Measurements from ENCODE around the gene FAM199X.
"Not testable (repeated sequence)": the region's sequence is repeated elsewhere in the genome, so short reads cannot be mapped to it uniquely, and the experiment has no call there.

The FAM199X gene

DNA sequence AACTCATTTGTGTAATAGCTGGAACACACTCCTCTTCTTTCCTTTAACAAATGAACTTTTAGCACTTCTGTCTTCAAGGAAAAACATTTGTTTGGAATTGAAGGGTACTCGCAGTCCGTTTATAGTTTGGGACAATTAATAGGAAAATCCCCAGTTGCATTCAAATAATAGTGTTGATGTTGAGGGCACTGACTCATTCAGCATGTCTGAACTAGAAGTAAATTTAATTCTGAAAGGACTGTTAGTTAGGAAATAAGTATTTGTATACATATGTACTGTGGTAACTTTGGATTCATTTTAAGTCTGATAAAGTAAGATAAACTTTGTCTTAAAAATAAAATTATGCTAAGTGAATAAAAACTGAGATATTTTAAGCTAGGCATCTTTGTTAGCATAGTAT lies 27.2 kb downstream of the FAM199X start:
- DNase-seq = no peak

DNA sequence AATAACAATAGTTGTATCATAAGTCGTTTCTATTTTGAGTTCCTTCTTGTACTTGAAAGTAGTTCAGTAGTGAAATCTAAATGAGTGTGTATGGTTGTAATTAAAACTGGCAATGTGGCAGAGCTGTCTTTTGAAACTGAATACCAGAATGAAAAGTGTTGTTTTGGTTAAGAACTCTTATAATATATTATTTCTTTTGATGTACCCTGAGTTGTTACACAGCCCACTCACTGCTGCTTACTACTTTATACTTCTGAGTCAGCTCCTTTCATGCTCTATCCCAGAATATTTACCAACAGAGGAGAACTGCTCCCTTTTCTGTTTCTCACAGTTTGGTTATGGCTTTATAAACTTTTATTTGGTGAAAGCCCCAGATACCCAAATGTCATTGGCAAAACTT lies 28.8 kb downstream of the FAM199X start:
- DNase-seq = no peak

DNA sequence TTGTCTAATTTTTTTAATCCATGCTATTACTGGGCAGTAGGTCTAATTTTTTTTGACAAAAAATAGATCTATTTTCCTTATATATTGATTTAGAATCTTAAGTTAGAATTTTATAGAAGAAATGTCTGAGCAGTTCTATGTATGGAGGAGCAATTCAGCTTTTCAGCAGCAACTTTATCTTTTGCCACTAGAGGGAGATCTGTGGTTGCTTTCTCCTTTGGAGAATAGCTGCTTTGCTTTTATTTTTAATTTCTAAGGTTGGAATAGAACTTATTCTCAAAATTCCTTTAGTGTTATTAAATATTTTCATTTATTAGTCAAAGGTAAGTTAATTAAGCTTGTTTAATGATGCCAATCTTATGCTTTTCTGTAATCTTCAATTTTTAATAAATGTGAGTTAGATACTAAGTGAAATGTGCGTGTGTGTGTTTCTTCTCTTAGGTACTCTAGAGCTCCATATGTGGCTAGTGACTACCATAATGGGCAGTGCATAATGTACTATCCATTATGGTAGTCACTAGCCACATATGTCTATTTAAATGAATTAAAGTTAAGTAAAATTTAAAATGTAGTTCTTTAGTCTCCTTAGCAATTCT lies 29.3 kb downstream of the FAM199X start:
- DNase-seq = peak; percentile 6

DNA sequence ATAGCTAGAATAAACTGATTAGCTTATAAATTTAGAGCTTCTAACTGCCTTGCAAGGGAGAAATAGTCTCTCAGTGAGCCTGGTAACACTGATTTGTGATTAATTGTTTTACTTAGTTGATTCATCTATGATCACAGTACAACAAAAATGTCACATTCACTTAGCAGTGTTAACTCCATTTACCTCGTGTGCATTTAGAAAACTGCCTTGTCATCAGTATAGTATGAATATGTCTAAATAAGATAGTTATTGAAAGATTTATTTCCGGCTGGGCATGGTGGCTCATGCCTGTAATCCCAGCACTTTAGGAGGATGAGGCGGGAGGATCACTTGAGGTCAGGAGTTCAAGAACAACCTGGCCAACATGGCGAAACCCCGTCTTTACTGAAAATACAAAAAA lies 39.3 kb downstream of the FAM199X start:
- DNase-seq = no peak

DNA sequence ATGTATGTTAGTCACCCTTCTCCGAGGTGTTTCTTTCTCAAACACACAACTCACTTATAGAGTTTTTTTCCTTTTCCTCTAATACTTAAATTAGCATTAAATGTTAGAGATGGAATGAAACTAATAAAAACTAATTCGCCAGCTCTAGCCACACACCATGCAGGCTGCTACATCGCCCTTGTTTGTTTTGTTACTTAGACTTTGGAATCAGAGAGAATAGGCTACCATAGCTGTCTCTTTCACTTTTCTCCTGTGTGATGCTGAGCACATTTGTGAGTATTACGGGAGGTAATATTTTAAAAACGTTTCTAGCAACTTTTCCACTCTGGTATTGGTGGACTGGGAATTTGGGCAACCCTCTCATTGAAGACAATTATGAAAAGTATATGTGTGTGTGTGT lies 44.9 kb downstream of the FAM199X start:
- no peak for DNase-seq

DNA sequence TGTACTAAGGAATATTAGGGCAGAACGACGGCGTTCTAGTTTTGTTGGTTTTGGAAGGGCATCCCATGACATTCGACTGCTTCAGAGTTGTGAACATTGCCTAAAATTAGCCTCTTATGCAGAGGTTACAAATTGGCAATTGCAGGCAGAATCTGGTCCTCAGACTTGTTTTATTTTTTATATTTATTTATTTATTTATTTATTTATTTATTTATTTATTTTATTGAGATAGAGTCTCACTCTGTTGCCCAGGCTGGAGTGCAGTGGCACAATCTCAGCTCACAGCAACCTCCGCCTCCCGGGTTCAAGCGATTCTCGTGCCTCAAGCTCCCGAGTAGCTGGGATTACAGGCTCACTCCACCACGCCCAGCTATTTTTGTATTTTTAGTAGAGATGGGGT lies 63.8 kb downstream of the FAM199X start:
- DNase-seq = not testable (repeated sequence)

All from NCI-H1048 (cell line).